NCI-H748 treated with DMSO at 0.1 percent for 48 hours (cell line): Measurements from ENCODE around the gene GABRB1.

ENCODE experiments used
- DNase-seq: peaks from one replicate; lab custom pipeline; 2025; lab: John Stamatoyannopoulos, UW

GABRB1 gene

DNA sequence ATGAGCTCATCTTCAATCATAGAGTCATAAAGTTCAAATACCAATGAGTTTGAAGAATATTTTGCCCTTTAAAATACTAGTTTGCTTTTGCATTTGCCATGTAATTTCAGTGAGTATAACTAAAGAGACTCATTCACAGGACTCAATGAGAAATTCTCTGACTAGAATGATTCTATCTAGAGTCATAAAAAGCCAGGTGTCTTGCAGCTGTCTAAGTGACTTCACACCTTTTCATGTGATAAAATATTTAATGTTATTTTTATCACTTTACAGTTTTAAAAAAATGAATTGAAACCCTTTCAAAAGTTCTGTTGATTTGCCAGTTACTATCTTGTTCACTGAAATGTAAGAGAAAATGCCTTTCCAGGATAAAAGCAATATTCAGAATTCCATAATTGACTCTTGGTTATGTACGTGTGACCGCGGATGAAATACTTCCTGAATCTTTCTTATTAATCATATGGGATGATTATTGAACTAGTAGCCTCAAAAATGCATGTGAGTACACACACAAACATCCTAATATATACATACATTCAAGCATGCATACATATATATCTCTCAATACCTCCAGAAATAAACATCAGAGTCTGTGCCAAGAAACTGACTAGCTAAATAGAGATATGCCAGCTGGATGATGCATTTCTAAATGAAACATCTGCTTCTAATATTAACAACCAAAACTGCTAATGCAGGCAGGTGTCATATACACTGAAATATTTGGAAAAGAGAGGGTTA is 87.0 kb downstream of the GABRB1 start:
- no peak for DNase-seq

DNA sequence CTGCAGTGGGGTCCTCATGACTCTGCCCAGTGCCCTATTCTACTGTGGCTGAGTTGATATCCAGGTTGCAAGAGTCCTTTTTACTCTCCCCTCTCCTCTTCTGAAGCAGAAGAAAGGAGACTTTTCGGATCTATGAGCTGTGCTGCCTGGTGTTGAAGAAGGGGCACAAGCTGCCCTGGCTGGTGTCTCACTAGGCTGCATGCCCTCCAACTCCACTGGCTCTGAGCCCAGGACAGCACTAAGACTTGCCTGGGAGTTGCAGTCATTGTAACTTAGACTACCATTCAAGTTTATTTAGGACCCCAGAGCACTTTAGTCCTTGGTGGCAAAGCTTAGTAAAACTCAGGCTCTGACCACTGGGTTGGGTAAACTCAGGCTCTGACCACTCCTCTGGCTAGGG is 89.4 kb downstream of the GABRB1 start:
- no peak for DNase-seq

DNA sequence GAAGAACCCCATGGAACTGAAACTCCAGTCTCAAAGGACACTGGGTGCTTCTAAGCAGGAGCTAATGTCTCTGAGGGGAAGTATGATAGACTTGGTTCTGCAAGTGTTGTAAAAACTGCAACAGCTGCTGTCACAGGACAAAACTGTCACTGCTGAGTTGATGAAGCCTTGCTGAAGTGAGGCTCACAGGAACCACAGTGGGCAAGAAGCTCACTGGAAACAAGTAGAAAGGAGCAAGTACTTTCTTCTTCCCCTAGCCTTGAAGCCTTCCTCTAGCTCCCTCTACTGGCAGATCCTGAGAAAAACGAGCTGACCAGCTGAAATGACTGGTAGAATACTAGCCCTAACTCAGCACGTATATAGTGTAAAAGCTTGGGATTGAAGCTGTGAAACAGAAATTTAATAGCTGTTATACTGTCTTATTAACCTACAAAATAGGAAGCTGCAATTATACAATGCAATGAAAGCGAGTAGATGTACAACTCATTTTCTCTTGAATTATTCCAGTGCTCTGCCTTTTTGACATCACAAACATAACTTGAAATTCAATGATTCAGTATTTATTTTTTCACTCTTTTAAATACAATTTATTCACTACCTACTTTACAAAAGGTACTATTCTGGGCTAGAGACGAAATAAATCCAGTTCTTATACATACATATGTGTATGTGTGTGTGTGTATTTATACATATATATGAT is 91.4 kb downstream of the GABRB1 start:
- peak; percentile 32 for DNase-seq

DNA sequence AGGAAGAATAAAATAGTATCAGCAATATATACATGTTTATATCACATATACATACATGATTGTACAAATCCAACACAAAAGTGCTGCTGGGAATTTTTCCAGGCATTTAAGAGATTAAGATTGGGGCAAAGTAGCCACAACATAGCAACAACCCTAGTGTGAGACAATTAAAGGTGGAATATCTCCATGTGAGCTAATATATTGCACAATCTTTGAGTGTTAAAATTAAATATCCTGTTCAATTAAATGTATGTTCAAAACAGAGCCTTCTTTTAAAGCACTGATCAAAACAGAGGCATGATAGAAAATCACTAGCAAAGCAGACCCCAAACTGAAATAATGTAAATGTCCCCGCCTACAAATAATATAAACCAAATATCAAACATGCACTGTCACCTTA is 97.6 kb downstream of the GABRB1 start:
- no peak for DNase-seq

DNA sequence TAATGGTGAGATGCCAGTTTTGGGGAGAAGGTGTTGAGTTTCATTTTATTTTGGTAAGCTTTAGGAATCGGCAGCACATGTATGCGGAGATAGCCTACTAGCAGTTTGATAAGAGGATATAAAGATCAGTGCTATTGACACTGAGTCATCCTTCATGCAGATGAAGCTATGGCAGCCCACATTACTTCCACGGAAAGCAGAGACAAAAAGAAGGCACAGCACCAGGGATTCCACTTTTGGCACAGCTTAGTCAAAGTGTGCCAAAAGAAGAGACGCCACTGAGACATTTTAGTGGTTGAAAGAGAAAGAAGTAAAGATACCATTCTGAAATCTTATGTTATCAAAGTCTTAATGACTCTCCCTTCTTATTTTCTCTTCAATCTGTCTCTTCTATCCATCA is 103.8 kb downstream of the GABRB1 start:
- DNase-seq = no peak

DNA sequence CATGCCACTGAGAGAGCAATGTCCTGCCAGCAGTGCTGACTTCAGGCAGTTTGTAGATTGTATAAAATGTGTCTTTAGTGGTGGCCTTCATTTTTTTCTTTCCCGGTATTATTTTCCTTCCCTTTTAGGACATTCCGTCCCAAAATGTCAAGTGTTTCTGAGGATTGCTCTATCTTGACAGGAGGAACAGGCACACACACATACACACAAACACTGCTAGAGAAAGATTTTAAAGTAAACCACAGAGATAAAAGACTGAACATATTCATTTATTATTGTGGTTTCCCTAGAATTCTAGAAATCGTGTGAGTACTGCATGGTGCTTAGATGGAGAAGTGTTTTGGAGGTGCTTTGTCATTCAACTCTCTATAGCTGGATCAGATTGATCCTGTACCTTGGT is 111.9 kb downstream of the GABRB1 start:
- no peak for DNase-seq

DNA sequence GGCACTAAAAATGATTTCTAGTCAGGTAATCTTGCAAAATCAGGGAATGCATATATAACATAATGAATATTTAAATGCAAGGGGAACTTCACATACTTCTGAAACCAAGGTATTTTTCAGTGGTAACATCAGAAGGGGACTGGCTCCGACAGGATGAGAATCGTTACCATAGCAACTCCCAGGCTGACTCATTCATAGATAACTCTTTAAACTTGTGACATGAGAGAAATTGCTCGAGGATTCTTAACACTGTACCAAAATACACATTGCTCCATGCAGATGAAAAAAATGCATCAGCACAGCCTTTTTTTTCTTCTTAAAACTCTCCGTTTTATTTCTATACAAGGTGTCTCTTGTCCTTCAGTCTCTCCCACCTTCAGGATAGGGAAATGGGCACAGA is 114.3 kb downstream of the GABRB1 start:
- no peak for DNase-seq

DNA sequence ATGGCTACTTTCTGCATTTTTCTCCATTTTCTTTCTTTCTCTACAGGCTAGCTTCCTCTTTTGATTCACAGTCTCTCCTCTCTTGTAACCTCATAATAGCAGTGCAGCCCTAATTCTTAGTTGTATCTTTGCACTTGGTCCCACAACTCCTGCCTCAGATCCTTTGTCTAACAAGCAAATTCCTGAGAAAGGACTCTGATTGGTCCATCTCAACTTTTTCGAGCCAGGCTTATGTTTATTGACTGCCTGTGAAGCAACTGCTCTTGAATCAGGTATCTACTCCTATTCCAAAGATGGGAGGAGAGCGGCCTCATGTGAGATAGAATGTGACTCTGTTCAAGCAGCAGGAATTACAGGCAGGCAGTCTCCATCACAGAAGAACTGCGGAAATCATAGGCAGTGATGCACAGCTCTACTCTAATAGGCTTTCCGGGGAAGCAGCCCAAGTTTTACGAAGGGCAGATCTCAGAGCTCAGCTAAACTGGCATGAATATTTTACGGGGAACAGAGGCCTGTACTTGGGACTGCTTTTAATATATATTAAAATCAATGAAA is 123.5 kb downstream of the GABRB1 start:
- no peak for DNase-seq

DNA sequence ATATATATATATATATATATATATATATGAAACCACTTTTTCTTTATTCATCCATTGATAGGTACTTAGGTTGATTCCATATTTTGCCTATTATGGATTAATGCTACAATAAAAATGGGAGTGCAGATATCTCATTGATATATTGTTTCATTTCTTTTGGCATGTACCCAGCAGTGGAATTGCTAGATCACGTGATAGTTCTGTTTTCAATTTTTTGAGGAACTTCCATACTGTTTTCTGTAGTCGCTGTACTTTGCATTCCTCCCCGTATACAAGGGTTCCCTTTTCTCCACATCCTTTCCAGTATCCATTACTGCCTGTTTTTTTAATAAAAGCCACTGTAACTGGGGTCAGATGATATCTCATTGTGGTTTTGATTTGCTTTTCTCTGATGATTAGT is 124.6 kb downstream of the GABRB1 start:
- no peak for DNase-seq

DNA sequence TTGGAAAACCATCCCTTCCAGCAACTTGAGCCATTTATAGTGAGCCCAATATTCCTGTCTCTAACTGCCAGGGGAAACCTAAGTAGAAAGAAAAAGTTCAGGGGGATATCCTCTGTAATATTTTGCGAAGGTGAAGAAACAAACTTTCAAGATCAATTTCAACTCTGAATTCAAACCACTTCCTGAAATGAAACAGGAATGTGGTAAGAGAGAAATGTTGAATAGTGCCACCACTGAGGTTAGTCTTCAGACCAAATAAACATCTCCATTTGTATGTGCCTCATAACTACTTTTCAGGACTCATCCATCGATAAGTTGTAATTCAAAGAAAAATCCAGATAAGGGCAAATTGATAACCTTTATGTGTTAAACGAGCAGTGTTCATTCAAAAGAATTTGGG is 128.7 kb downstream of the GABRB1 start:
- no peak for DNase-seq

DNA sequence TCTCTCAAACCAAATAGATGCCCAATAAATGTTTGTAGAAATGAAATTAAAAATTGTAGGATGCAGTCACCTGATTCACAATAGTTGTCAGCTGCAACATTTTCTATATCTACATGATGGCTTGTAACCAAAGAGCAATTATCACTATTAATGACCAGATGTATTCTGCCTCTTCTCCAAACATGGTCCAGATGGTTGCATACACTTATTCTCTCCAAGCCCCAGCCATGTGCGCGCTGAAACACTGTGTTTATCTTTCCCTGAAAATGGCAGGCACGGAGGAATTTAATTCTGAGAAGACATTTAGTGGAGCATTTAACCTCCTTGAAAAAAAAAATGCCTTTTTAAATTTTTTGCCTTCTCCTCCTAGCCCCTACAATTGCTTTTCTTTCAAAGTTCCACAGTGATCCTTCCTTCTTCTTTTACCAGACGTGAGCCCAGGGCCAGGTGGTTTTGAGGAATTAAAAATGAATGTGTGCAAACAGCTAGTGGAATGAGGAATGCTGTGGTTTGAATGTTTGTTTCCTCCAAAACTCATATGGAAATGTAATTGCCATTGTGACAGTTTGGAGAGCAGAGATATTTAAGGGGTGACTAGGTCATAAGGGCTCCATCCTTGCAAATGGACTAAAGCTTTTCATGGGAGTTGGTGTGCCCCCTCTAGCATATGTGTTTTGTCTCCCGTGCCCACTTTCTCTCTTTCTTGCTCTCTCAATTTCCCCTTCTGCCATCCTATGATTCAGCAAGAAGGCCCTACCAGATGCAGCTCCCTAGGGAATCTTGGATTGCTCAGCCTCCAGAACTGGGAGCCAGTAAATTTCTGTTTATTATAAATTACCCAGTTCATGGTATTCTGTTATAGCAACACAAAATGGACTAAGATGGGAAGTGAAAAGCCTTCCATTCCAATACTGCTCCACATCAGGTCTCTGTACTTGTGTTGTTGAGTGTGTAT is 136.0 kb downstream of the GABRB1 start:
- DNase-seq = no peak

DNA sequence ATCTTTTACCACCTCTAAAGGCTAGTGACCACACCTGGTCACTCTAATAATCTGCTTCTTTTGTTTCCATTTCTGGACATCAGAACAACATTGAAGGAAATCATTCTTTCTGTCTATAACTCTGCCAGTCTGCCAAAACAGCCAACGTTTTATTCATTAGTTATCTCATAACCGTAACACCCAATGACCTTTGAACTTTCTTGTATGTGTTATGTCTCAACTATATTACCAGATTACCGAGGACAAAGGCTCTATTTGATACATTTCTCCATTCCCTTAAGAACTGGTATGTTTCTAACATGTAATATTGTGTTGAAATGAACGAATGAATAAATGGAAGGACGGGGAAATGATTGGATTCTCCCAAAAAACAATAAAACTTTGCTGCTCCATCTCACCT is 152.7 kb downstream of the GABRB1 start:
- DNase-seq = no peak

DNA sequence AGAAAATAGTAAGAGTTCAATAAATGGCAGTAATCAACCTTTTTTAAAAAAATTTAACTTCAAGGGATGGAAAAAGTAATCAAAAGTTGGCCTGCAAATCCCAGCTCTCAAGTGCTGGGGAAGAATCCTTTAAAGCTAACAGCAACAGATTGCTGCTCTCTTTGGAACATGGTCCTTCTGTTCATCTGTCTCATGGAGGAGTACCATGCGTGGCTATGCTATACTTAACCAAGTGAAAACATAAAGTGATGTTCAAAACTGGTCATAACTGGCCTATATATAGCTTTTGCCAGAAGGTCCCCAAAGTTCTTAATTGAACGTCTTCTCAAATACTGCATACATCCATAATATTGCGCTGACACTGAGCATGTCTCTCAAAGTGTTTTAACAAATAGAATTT is 154.4 kb downstream of the GABRB1 start:
- no peak for DNase-seq

DNA sequence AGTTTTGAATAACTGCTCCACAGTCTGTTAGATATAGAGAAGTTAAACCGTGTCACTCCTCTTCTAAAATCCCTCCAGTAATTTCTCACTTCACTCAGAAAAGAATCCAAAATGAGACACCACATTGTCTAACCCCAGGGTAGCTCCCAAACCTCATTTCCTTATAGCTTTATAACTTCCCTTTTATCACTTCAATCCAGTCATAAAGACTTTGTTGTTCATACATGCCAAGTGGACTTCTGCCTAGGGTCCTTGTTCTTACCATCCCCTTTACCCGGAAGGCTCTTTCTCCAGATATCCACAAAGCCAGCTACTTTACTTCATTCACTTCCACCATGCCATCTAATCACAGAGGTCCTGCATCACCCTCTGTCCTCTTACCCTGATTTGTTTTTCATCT is 156.2 kb downstream of the GABRB1 start:
- DNase-seq = no peak

DNA sequence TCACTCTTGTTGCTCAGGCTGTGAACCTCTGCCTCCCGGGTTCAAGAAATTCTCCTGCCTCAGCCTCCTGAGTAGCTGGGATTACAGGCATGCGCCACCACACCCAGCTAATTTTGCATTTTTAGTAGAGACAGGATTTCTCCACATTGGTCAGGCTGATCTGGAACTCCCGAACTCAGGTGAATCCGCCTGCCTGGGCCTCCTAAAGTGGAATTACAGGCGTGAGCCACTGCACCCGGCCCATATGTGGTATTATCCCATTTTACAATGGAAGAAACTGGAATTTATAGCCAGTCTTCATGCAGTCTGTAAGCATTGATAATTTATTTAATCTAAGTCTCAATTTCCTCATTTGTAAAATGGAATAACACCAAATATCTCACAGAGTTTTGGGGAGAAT is 161.8 kb downstream of the GABRB1 start:
- DNase-seq = no peak

DNA sequence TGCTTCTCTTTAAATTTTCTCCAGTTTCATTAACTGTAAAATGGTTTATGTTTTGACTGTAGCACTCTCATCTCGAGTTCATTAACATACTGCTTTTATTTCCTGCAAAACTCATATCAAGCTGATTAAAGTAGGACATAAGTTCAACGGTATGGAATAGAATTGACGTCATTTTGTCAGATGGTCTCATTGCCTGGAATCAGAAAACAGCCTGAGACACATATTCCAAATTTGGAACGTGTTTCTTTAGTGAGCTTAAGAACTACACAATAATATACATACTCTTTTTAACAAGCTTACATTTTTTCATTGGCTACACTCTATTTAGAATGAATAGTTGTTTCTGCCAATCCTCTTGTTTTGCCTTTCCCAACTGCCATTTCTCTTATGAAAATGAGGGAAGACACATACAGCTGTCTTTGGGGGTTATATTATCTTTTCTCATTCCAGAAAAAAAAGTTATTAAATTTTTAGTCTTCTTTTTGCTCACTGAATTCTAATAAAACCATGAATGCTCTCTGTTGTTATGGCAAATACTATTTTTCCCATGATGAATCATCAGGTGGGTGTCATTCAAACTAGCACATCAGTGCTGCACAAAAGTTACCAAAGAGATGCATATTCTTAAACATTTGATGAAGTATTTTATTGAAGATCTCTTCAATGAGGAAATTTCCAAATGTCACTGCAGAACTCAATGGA is 162.8 kb downstream of the GABRB1 start:
- no peak for DNase-seq

DNA sequence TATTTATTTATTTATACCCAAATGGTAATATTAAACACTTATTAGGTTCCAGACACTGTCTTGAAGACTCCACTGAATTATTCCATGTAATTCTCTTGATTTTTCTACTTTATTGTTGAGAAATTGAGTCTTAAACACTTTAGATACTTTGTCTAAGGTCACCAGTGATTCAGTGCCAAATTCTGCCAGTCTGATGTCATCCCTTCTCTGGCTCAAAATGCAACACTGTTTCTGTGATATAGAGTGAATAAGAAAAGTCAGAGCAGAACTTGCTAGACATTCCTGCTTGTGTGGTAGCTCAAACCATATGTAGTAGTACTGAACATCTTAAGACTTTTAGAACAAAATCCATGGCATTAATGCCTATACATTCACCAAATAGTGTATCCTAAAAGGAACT is 164.3 kb downstream of the GABRB1 start:
- no peak for DNase-seq

DNA sequence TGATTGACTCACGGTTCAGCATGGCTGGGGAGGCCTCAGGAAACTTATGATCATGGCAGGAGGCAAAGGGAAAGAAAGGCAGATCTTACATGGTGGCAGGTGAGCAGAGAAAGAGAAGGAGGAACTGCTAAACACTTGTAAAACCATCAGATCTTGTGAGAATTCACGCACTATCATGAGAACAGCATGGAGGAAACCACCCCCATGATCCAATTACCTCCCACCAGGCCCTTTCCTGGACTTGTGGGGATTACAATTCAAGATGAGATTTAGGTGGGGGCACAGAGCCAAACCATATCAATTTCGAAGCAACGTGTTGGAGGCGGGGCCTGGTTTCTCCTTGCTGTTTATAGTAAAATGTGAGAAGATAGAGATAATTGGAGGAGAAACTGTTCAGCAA is 167.4 kb downstream of the GABRB1 start:
- no peak for DNase-seq

DNA sequence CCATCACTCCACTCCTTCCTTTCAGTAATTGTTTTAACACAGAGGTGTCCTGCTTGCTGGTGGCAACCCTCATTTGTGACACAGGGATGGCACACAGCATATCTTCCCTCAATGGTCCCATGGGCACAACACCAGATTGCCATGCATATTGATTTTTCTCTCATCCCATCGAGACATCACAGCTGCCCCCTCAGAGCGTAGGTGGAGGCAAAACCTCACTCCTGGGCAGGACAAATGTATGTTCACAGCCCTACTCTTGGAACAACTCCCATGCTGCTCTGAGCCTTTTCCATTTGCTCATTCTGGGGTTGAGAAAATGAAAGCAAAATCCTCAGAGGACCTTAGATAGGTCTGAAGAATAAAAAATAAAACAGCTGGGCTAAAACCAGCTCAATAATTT is 172.2 kb downstream of the GABRB1 start:
- DNase-seq = no peak

DNA sequence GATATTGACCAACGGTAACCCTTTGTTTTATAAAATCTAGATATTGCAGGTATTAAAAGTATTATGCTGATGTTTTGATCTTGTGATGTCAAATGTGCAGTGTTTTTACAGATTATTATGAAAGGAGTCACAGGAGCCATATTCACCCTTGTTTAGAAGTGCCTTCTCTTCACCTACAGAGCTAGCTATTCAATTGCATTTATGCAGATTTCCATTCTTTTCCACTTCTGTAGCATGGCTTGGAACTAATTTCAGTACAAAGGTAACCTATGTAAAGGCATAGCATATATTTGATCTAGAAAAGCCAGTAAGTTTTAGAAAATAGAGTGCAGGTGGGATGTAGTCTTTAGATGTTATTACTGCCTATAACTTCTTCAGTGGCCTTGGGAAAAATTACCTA is 176.2 kb downstream of the GABRB1 start:
- no peak for DNase-seq

DNA sequence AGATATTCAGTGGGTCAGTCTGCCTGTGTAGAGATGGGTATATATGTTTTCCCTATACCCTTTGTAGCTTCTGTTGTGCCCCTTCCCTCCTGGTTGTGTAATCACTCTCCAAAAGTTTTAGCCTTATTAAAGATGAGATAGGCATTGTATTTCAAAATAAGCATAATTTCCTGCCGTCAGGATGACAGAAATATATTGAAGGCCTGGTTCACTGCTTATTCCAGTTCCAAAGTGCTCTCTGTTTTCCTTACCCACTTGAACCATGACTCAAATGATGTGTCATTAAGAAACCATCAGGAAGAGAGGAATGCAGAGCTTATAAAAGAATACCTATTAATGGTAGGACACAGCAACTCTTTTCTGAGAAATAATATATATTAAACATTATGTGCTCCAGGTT is 178.5 kb downstream of the GABRB1 start:
- DNase-seq = no peak

DNA sequence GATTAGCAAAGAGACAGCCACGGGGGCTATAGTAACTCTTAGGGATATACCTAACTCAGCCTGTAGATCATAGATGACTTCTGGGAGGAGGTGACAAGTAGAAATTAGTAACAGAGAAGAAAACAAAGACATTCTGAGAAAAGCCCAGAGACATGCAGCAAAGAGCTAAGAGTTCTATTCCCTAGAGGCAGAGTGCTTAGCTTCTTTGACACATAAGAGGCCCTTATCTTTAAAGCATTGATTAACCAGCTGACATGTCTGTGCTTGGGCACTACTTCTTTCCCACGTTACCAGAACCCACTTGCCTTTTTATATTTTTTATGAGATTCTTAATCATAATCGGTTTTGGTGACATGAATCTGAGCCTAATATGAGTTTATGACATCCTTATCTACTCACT is 179.5 kb downstream of the GABRB1 start:
- DNase-seq = no peak
